Peyer's patch (tissue), 4 donors: ENCODE data around the gene GNG7. TPM values are rescaled to one million over a fixed set of nuclear protein-coding genes. Genes with fewer than 3 reads are reported as not detected.
"Not testable (repeated sequence)": the region's sequence is repeated elsewhere in the genome, so short reads cannot be mapped to it uniquely, and the experiment has no call there.

Source experiments
- DNase-seq, 3 donors: peaks; one replicate each; pipeline ENCODE4 v3.0.0-alpha.2; 2017 to 2019
- H3K27ac ChIP-seq, 4 donors: fragments of 200-600 bp; sonication (generic); one replicate each; pipeline ENCODE4 v1.5.1; 2016 to 2019
- H3K27me3 ChIP-seq, 2 donors: fragments of 200-600 bp; sonication (generic); one replicate each; pipeline ENCODE4 v1.5.1; 2019
- H3K36me3 ChIP-seq, 3 donors: fragments of 200-600 bp; sonication (generic); one replicate each; pipeline ENCODE4 v1.5.1; 2016 to 2019
- H3K4me1 ChIP-seq, 4 donors: fragments of 200-600 bp; sonication (generic); one replicate each; pipeline ENCODE4 v1.5.1; 2016 to 2019
- H3K4me3 ChIP-seq, 4 donors: fragments of 200-600 bp; sonication (generic); 1 replicate in 3 of 4; 2 replicates in 1 of 4; pipeline ENCODE4 v1.5.1; 2016 to 2019; ENCODE audit warnings: mild to moderate bottlenecking in 1 of 4
- H3K9me3 ChIP-seq, 4 donors: fragments of 200-600 bp; sonication (generic); one replicate each; pipeline ENCODE4 v1.5.1; 2016 to 2019; ENCODE audit warnings: mild to moderate bottlenecking in 1 of 4
- POLR2A ChIP-seq, 2 donors: fragments of 450-650 bp; IDR thresholded peaks; one replicate each; pipeline ENCODE4 v1.5.1; 2017; ENCODE audit warnings: antibody characterized with exemption in 2 of 2, mild to moderate bottlenecking in 2 of 2, moderate library complexity in 2 of 2
- total RNA-seq, 4 donors: library from RNA; depleted of rRNA; stranded (reverse); fragments of >200 nt; gene quantifications; one replicate each; pipeline ENCODE4 v1.1.0, GENCODE V29; 2016
- TF ChIP-seq, protein P1 (sequence below), 6 experiments: fragments of 450-650 bp in 4 of 6; fragments of 200-600 bp in 2 of 6; sonication (generic) in 1 of 6; IDR thresholded peaks; one replicate each; pipeline ENCODE4 v1.5.1; 2017 to 2019; ENCODE audit warnings: antibody characterized with exemption in 6 of 6, mild to moderate bottlenecking in 3 of 6, moderate library complexity in 1 of 6

GNG7 gene
- total RNA-seq, 4 donors from 2014 or later, result 1.2 to 14.9 (median 2.0) TPM

DNA sequence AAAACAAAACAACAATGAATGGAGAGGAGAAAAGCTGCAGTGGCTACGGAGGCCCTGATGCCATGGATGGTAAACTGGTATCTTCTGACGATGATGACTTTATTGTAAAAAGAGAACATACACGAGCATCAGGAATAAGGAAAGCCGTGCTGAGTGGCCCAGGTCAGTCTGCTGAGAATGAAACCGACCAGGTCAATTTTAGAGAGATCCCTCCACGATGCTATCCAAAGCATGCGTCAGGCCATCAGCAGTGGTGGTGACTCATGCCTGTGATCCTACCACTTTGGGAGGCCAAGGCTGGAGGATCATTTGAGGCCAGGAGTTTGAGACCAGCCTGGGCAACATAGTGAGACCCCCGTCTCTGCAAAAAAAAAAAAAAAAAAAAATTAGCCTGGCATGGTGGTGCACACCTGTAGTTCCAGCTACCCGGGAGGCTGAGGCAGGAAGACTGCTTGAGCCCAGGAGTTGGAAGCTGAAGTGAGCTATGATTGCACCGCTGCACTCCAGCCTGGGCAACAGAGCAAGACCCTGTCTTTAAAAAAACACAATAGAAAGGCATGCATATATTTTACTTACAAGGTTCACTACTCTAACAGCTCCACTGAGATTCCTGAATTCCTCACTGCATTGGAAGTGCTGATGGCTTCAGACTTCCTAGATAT, 164.3 kb downstream of the GNG7 start:
- Histone ChIP-seq H3K27me3 (no peaks in the 10 kb centered on the region), H3K36me3 (no peaks in the 10 kb centered on the region), H3K4me1 (peaks cover 0 to 27% (median 5%) of the 10 kb centered on the region in 4 donors), H3K4me3 (no peak overlapping the region), H3K27ac (no peak overlapping the region), H3K9me3 (no peaks in the 10 kb centered on the region)
- TF ChIP-seq POLR2A (IDR thresholded peaks at IDR 0.05), result no peak
- DNase-seq, result no peak

DNA sequence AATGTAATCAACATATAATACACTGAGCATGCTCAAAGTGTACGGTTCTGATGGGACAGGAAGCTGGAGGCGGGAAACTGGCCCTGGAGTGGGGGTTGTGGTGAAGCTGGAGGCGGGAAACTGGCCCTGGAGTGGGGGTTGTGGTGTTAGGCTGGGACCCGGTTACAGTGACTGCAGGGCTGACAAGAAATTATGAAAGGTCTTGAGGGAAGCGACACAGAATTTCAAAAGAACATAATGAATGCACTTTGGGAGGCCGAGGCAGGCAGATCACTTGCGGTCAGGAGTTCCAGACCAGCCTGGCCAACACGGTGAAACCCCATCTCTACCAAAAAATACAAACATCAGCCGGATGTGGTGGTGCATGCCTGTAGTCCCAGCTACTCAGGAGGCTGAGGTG, 164.9 kb downstream of the GNG7 start:
- peak in 1 of 3 donors; percentile 22 for DNase-seq
- not testable (repeated sequence) for H3K4me3 ChIP-seq, H3K9me3 ChIP-seq, H3K27ac ChIP-seq, H3K27me3 ChIP-seq, H3K36me3 ChIP-seq
- peaks cover 0 to 21% (median 3%) of the 10 kb centered on the region in 4 donors for H3K4me1 ChIP-seq

DNA sequence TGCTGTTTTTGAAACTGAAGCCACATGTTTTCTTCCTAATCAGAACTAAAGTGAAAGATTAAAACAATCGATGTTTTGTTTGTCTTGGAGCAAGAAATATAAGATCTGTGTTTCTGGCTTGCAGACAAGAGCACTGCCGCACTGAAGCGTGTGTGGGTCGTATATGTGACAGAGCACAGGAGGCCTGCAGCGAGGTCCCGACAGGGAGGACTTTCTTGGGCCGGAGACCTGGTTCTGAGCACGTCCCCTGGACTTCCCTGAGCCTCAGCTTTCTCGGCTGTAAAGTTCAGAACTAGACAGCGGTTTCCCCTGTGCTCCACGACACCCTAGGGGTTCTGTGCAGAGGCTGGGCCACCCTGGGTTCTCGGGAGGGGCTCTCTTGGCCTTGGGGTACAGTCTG, 166.0 kb downstream of the GNG7 start:
- peak in 1 of 3 donors; percentile 19 for DNase-seq
- H3K36me3 ChIP-seq, result no peaks in the 10 kb centered on the region
- no peaks in the 10 kb centered on the region for H3K27me3 ChIP-seq
- H3K9me3 ChIP-seq, result no peaks in the 10 kb centered on the region
- H3K27ac ChIP-seq, result no peak overlapping the region
- TF ChIP-seq, protein P1, sequence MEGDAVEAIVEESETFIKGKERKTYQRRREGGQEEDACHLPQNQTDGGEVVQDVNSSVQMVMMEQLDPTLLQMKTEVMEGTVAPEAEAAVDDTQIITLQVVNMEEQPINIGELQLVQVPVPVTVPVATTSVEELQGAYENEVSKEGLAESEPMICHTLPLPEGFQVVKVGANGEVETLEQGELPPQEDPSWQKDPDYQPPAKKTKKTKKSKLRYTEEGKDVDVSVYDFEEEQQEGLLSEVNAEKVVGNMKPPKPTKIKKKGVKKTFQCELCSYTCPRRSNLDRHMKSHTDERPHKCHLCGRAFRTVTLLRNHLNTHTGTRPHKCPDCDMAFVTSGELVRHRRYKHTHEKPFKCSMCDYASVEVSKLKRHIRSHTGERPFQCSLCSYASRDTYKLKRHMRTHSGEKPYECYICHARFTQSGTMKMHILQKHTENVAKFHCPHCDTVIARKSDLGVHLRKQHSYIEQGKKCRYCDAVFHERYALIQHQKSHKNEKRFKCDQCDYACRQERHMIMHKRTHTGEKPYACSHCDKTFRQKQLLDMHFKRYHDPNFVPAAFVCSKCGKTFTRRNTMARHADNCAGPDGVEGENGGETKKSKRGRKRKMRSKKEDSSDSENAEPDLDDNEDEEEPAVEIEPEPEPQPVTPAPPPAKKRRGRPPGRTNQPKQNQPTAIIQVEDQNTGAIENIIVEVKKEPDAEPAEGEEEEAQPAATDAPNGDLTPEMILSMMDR (IDR thresholded peaks at IDR 0.05), result no peak
- no peak for TF ChIP-seq POLR2A (IDR thresholded peaks at IDR 0.05)
- peaks cover 0 to 12% (median 1%) of the 10 kb centered on the region in 4 donors for H3K4me1 ChIP-seq
- no peak overlapping the region for H3K4me3 ChIP-seq

DNA sequence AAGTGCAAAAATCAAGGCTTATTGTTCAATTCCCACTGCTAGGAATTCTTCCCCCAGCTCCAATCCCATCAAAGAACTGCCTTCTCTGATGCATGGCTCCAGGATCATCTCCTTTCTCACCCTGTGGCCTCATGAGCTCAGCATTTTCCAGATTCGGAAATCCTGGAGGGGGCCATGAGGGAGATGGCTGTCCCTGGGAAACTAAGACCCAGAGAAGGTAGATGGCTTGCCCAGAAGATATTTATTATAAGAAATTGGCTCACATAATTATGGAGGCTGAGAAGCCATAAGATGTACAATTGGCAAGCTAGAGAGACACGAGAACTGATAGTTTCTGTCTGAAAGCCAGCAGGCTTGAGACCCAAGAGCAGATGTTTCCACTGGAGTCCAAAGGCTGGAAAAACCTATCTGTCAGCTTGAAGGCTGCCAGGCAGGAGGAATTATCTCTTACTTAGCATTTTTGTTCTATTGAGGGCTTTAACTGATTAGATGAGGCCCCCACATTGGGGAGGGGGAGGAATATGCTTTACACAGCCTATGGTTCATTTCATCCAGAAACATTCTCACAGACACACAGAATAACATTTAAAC, 168.0 kb downstream of the GNG7 start:
- peak in 1 of 3 donors; percentile 4 for DNase-seq
- Histone ChIP-seq H3K27me3 (no peaks in the 10 kb centered on the region), H3K4me3 (no peak overlapping the region), H3K27ac (no peak overlapping the region), H3K4me1 (peaks cover 0 to 3% (median 1%) of the 10 kb centered on the region in 4 donors), H3K36me3 (no peaks in the 10 kb centered on the region), H3K9me3 (no peaks in the 10 kb centered on the region)
- TF ChIP-seq, protein P1 (IDR thresholded peaks at IDR 0.05), result no peak
- TF ChIP-seq POLR2A (IDR thresholded peaks at IDR 0.05), result no peak

DNA sequence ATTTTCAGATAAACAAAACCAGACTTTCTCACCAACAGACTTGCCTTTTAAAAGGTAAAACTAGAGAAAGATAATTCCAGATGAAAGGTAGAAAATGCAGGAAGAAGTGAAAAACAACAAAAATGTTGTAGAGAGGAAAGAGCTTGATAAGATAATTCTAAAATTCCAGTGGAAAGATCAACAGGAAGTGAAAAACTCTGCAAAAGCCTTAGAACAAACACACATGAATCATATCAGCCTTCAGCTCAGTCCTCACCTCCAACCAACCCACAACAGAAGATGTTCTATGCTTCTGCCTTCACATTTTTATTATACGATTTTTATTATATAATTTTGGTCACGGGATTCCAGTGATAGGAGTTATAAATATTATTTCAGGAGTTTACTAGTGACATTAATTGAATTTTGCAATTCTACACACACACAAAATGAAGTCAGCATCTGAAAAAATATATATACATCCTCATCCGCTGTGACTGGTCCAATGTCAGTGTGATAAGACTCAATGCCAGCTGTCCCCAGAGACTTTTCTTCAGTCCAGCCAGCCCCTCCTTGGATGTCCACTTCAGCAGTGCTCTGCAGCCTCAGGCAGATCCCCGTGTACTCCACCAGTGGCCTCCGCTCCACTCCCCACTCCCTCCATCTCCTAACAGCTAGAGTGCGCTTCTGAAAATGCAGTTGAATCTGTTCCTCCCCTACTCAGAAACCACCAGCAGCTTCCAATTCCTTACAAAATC, 168.6 kb downstream of the GNG7 start:
- H3K9me3 ChIP-seq, result no peaks in the 10 kb centered on the region
- H3K27me3 ChIP-seq, result no peaks in the 10 kb centered on the region
- no peak overlapping the region for H3K4me3 ChIP-seq
- H3K27ac ChIP-seq, result no peak overlapping the region
- no peaks in the 10 kb centered on the region for H3K36me3 ChIP-seq
- no peak for TF ChIP-seq POLR2A (IDR thresholded peaks at IDR 0.05)
- TF ChIP-seq, protein P1 (IDR thresholded peaks at IDR 0.05), result no peak
- DNase-seq, result peak in 1 of 3 donors; percentile 26
- peaks cover 0 to 10% (median 1%) of the 10 kb centered on the region in 4 donors for H3K4me1 ChIP-seq

DNA sequence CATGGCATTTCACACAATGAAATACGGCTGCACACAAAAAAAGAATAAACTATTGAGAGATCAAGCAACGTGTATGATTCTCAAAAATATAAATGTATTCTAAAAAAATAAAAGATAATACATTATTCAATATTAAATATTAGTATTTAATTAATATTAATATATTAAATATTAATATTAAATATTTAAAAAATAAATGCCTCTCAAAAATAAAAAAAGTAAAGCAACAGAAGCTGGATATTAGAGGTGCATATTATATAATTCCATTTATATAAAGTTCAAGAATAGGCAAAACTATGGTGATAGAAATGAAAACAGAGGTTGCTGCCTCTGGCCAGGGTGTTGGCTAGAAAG, 169.4 kb downstream of the GNG7 start:
- DNase-seq, result peak in 1 of 3 donors; percentile 1
- TF ChIP-seq, protein P1 (IDR thresholded peaks at IDR 0.05), result no peak
- no peak for TF ChIP-seq POLR2A (IDR thresholded peaks at IDR 0.05)
- H3K4me3 ChIP-seq, result no peak overlapping the region
- no peak overlapping the region for H3K27ac ChIP-seq
- H3K36me3 ChIP-seq, result no peaks in the 10 kb centered on the region
- peaks cover 0 to 13% (median 1%) of the 10 kb centered on the region in 4 donors for H3K4me1 ChIP-seq
- no peaks in the 10 kb centered on the region for H3K9me3 ChIP-seq
- no peaks in the 10 kb centered on the region for H3K27me3 ChIP-seq
